NCI-H1930 (cell line): Measurements from ENCODE around the gene SEPHS1.
A peak's percentile ranks its signal among the peaks of the same experiment; 100 is the strongest.
"Not testable (repeated sequence)": the region's sequence is repeated elsewhere in the genome, so short reads cannot be mapped to it uniquely, and the experiment has no call there.

Source experiments
- DNase-seq, 2 experiments: peaks; one replicate each; lab custom pipeline; 2025; lab: John Stamatoyannopoulos, UW

Gene SEPHS1

GRCh38 chr10:13360587-13360986 lies 12.5 kb upstream of the SEPHS1 start:
- no peak for DNase-seq

- no peak for DNase-seq
Measured at GRCh38 chr10:13356392-13356791, 8.3 kb upstream of the SEPHS1 start.

GRCh38 chr10:13354783-13355182 lies 6.7 kb upstream of the SEPHS1 start:
- DNase-seq = no peak

- no peak for DNase-seq
Measured at GRCh38 chr10:13352519-13352918, 4.4 kb upstream of the SEPHS1 start.

GRCh38 chr10:13351340-13351915 lies 3.3 kb upstream of the SEPHS1 start:
- DNase-seq = no peak

- no peak for DNase-seq
Measured at GRCh38 chr10:13349463-13350274, 1.6 kb upstream of the SEPHS1 start.

DNA sequence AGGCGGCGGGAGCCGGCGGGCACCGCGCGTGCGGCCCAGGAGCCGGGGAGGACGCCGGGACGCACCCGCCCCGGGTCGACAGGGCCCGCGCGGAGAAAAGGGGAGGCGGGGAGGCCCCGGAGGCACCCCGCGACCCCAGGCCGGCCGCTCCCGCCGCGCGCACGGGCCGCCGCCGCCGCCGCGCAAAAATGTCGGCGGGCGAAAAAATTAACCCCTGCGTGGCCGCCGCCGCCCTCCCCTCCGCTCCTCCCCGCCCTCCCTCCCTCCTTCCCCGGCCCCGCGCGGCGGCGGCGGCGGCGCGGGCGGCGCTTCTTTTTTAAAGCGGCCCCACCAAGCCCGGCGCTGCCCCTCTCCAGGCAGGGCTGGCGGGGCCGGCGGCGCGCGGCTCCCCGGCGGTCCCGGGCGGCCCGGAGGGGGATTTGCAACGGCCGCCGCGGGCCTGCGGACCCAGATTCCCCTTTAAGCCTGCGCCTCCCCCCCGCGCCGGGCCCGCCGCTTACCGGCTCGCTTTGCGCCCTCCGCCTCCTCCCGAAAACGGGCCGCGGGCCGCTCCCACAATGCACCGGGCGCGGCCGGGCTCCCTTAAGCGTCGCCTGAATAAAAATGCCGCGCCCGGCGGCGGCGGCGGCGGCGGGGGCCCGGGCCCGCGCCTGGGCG lies 465 bp downstream of the SEPHS1 start:
- DNase-seq = peak; percentile 38 to 52

DNA sequence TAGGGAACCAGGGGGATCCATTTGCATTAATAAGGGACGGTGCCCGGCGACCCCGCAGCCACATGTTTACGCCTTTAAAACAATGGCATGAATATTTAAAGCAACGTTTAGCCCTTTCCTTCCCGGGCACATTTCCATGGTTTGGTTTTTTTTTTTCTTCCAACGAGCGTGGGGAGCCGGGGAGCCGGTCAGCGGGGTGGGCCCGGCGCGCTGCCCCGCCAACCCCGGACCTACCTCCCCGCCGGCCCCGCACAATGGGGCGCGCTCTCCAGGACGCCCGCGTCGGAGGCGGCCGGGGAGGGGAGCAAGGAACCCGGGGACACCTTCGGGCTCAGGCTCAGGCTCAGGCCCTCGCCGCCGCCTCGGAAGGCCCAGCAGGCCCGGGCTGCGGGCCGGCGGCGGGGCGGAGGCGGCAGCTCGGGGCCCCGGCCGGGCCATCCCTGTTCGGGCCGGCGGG lies 1.0 kb downstream of the SEPHS1 start:
- DNase-seq = no peak

GRCh38 chr10:13346283-13347042 lies 1.6 kb downstream of the SEPHS1 start:
- no peak for DNase-seq

DNA sequence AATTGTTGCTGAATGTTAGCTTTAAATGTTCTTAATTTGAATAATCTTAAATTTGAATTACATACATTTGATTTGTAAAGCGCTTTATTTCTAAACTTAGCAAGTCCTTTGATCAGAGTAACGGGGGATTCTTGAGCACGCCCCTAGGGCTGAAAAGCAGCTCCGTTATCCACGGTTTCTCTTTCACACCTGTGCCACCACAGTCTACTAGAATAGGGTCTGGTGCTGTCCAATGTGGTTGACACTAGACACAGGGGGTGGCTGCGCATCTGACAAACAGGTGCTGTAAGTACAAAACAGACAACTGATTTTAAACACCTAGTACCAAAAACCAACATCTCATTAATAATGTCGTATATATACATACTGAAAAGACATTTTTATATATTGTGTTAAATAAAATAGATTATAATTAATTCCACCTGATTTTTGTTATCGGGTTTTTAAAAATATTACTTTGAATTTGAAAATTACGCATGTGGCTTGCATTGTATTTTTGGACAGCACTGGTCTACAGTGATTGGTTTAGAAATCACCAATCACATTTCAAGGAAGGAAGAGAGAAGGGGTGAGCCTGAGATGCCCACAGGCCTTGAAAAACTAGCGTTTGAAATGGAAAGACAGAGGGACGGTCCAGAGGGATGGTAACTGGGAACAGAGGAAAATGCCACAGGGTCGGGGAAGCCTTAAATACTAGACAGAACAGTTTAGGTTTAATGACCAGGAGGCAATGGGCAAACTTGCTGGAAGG lies 7.3 kb downstream of the SEPHS1 start:
- DNase-seq = no peak

GRCh38 chr10:13340068-13340467 lies 8.0 kb downstream of the SEPHS1 start:
- no peak for DNase-seq

- no peak for DNase-seq
Measured at GRCh38 chr10:13338390-13339110, 9.5 kb downstream of the SEPHS1 start.

DNA sequence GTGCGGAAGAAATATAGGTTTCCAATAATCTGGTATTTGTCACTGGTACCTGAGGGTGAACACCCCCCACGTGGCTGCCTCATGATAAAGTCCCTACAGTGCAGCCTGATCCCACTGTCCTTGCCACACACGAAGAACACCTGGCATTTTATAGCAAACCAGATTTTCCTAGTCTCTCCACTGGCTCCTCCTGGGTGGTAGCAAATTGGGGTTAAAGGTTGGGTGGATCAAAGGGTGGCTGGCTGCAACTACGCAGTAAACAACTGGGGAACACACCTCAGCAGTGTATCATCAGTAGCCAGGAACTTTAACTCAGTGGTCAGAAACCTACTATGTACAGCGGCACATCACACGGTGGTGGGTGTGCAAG lies 10.3 kb downstream of the SEPHS1 start:
- DNase-seq = no peak

DNA sequence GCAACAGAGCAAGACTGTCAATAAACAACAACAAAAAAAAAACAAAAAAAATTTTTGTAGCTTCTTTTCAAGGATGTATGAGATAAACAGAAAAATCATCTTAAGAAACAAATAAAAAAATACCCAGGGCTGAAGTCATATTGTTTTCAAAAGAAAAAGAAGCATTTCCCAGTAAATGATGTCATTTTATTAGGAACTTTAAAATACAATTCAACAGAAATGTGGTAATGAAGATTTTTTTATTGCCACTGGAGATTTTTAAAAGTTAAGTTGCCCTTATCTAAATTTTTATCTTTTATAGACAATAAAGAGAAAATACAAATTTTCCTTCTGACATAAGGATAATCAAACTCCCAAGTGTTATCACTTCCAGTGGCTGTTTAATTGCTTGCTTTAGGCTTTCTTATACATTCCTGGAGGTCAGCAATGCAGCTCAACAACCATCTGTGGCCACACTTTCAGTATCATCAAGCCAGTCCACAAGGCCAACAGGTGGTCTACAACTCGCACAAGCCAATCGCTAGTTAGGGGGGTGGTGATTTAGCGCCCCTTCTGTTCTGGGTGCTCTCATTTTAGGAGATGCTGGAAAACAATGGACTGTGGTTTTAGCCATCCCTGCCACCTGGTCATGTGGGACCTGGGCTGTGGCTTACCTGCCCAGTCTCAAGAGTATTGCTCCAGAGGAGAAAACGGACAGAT lies 10.8 kb downstream of the SEPHS1 start:
- DNase-seq = no peak

DNA sequence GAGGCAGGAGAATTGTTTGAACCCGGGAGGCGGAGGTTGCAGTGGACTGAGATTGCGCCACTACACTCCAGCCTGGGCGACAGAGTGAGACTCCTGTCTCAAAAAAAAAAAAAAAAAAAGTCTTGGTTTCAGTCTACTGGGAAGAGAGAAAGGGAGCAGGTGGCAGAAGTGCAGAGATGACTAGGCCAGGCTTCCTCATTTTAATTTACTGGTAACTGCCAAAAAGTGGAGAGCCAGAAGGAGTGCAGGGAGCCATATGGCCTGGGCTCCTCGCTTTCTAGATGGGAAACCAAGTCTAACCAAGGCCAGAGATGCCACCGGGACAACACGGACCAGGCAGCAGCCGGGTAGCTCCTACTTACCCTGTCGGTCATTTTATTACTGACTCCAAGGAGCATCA lies 12.2 kb downstream of the SEPHS1 start:
- no peak for DNase-seq

- no peak for DNase-seq
Measured at GRCh38 chr10:13334556-13334955, 13.5 kb downstream of the SEPHS1 start.

- DNase-seq = no peak
Measured at GRCh38 chr10:13331646-13332045, 16.4 kb downstream of the SEPHS1 start.

- not testable (repeated sequence) for DNase-seq
Measured at GRCh38 chr10:13330980-13331379, 17.1 kb downstream of the SEPHS1 start.

- no peak for DNase-seq
Measured at GRCh38 chr10:13329565-13329964, 18.5 kb downstream of the SEPHS1 start.

- DNase-seq = no peak
Measured at GRCh38 chr10:13328613-13329012, 19.5 kb downstream of the SEPHS1 start.
